GM21447 (cell line): Measurements from ENCODE around the gene ACOXL.

Source experiments
- ATAC-seq: cut with Tn5 transposase; IDR thresholded peaks from one replicate; pipeline ENCODE4 v1.9.1; 2021; ENCODE audit not compliant: unreplicated experiment

ACOXL gene

GRCh38 chr2:110873056-110873502 lies 140.7 kb downstream of the ACOXL start:
- no peak for ATAC-seq

DNA sequence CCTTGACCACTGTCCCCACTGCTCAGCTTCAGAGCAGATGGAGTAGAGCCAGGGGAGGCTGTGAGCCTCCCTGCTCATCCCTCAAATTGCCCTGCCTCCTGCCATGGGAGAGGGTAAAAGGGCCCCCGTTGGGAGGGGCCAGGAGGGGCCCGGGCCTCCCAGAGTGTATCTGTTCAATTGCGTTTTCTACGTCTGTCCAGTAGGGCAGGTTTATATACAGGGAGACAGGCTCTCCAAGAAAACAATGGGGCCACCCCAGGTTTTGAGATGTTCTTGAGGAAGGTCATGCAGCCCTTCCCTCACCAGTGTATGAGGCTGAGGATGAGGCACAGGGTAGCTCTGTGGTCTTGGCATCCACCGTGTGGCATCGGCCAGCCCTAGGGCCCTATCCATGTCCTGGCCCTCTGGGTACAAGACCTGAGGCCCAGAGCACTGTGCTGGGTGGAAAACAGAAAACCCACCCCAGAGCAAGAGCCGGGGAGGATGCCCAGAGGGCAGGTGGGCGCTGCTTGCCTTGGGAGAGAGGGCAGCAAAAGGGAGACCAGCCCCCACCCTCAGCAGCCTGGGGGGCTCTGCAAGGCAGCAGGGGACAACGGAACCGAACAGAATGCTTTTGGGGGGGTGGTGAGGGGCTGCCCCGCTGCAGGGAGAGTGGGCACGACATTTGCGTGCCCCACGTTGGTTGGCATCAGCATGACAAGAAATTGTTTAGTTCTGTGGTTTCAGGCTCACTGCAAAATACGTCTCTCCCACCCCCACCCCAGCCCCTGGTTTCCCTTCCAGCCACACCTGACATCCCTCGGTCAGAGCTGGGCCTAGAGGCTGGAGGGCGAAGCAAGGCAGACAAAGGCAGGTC lies 141.5 kb downstream of the ACOXL start:
- ATAC-seq: no peak

GRCh38 chr2:110874453-110875383 lies 142.3 kb downstream of the ACOXL start:
- ATAC-seq: peak; percentile 46

GRCh38 chr2:110875384-110875725 lies 143.0 kb downstream of the ACOXL start:
- no peak for ATAC-seq

- ATAC-seq: no peak
Observed at GRCh38 chr2:110876167-110876999, 144.0 kb downstream of the ACOXL start.

DNA sequence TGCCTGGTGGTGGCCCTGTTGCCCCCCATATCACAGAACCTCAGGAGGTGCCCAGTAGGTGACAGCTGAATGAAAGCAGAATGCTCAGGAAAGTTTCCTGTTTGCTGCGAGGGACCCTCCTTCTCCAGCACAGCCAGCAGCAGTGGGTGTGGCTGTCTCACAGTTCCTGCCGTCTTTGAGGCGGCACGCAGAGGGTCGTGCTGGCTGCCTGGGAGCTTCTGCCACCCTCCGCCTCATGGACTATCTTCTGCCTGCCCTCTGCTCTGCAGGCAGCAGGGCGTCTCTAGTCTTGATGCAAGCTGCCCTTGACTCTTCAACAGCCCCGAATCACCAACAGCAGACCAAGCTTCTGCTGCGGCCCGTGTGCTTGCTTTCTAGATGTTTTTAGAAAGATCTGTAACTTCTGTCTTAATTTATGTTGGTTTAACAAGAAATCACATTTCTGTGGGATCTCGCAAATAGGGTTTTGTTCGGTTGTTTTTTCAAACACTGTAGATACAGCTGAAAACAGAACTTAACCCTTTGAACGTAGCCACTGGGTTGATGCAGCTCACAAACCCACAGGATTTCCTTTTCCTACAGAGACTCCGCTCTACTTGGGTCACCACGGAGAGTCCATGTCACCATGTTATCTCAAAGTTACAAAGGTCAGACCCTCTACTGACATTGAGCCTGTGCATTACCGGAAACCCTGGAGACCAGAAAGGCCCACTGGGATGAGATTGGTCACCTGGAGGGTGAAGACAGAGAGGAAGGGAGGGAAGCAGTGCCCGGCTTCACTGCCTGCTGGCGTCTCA lies 144.9 kb downstream of the ACOXL start:
- no peak for ATAC-seq

DNA sequence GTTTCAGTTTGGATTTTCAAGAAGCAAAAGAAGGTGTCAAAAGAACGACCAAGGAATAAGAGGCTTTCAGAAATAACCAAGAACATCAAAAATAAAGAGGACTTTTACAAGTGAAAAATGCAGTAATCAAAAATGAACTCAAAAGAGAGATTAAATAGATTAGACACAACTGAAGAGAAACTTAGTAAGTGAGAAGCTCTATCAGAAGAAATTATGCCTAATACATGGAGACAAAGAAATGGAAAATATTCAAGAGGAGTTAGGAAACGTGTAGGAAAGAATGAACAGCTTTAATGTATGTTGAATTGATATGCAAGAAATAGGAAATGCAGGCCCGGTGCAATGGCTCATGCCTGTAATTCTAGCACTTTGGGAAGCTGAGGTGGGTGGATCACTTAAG lies 145.8 kb downstream of the ACOXL start:
- no peak for ATAC-seq

- peak; percentile 89 for ATAC-seq
Observed at GRCh38 chr2:110881908-110882307, 149.5 kb downstream of the ACOXL start.

GRCh38 chr2:110883406-110883805 lies 151.0 kb downstream of the ACOXL start:
- ATAC-seq: no peak

DNA sequence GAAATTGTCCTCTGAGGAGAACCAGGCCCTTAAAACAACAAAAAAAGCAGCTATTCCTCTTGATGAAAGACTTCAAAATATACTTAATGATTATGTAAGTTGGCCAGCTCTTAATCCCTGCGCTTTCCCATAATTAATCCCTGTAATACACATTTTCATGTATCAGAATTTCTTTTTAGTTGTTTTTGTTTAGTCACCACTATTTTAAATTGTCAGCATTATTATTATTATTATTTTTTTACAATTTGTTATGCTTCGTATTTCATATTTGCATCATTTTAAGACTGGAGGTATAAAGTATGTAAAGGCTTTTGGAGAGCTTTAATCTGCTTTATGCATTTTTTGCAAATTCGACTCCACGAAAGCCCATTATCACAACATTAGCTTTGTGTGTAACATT lies 152.9 kb downstream of the ACOXL start:
- no peak for ATAC-seq

GRCh38 chr2:110886826-110887573 lies 154.6 kb downstream of the ACOXL start:
- no peak for ATAC-seq

DNA sequence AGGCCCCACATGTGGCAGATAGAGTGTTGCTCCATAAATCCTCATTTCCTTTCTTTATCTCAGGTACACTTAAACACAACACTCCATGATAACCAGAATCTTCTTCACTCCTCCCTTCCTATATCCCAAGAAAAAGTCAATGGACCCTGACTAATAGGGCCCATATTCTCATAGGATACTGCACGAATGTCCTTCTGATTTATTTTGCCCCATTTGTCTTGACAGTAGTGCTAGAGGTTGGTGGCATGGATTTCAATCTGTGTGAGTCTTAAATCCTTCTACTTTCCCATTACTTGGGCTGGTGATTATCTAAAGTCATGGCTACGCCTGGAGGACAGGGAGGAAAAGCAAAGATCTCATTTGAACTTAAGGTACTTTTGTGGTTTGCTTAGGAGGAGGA lies 156.0 kb downstream of the ACOXL start:
- ATAC-seq: no peak

DNA sequence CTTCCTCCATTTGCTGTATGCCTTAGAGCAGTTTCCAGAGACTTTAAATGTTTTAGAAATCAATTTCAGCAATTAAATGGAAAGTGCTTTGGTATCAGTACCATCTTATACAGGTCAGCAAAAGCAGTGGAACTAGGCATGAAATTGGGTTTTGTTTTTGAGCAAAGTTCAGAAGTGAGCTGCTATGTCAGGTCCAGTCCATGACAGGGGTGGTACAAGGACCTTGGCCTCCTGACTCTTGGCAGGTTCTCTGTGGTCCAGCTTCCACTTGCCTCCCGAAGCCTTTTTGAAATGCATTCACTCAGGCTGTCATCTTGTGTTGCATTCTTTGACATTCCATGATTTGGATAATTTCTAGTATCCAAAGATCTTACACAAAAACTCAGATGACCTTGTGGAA lies 159.3 kb downstream of the ACOXL start:
- ATAC-seq: no peak

DNA sequence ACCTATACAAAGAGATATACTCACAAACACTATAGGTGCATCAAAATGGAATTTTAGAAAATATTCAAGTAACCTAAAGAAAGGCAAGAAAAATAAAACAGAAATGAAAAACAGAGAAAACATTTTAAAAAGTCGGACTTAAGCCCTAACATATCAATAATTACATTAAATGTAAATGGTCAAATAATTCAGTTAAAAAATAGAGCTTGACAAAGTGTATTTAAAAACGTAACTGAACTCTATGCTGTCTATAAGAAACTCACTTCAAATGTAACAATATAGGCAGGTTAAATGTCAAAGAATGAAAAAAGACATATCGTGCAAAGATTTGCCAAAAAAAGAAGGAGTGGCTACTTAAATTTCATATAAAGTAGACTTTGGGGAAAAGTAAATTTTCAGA lies 163.9 kb downstream of the ACOXL start:
- ATAC-seq: no peak

- no peak for ATAC-seq
Observed at GRCh38 chr2:110897966-110898365, 165.6 kb downstream of the ACOXL start.

GRCh38 chr2:110900191-110900590 lies 167.8 kb downstream of the ACOXL start:
- no peak for ATAC-seq

GRCh38 chr2:110903548-110903947 lies 171.2 kb downstream of the ACOXL start:
- ATAC-seq: no peak

DNA sequence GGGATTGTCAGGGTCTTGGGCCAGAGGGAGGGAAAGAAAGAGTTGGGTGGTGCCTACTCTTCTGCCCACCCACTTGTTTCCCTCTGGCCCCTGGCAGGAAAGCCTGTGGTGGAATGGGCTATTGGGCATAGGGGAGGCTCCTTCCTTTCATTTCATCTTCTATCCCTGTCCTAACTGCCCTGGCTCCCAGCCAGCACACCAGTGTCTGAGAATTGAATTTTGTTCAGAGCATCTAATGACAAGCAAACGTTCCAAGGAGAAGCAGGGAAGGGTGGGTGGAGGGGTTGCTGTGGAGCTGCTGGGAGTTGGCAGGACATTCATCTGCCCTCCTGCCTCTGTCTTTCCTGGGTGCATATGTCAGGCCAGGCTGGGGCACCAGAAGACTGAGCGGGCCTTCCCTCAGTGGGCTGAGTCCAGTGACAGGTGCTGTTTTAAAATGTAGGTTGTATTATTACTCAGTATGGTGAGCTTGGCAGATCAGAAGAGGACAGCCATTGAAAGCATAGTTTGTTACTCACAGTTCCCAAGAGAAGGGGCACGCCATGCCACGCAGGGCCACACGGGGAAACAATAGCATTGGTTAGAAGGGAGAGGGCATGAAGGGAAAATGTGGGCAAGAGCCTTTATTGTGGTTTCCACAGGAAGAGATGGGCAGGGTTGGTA lies 171.9 kb downstream of the ACOXL start:
- ATAC-seq: no peak

DNA sequence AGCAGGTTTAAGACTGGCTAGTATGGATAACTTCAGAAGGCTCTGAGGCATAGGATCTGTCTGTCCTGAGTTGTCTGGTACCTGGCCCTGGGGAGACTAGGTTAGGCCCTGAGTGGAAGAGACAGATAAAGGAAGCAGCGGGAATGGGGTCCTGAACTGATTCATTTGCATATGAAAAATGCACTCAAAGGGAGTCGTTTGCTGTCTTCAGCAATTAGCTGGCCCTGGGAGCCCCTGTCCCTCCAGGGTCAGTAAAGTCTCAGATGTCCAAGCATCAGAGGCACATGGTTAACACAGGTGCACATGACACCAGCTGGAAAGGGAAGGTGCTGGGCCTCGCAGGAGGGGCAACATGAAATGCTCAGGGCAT lies 172.4 kb downstream of the ACOXL start:
- ATAC-seq: no peak
